Measurements from ENCODE around the gene ARPC2.

The ARPC2 gene

GRCh38 chr2:218217360-218218267, 625 bp downstream of the ARPC2 start:
- DNase-seq = no peak

GRCh38 chr2:218218268-218219185, 1.5 kb downstream of the ARPC2 start:
- no peak for DNase-seq

- no peak for DNase-seq
Observed at GRCh38 chr2:218219934-218220333, 2.9 kb downstream of the ARPC2 start.

- DNase-seq = no peak
Observed at GRCh38 chr2:218221000-218221399, 4.0 kb downstream of the ARPC2 start.

GRCh38 chr2:218223046-218223445, 6.1 kb downstream of the ARPC2 start:
- no peak for DNase-seq

GRCh38 chr2:218224186-218224585, 7.2 kb downstream of the ARPC2 start:
- no peak for DNase-seq

GRCh38 chr2:218226903-218227302, 9.9 kb downstream of the ARPC2 start:
- no peak for DNase-seq

GRCh38 chr2:218228366-218229090, 11.5 kb downstream of the ARPC2 start:
- no peak for DNase-seq

- DNase-seq = no peak
Observed at GRCh38 chr2:218229239-218229638, 12.2 kb downstream of the ARPC2 start.

GRCh38 chr2:218229851-218230250, 12.9 kb downstream of the ARPC2 start:
- no peak for DNase-seq

- DNase-seq = no peak
Observed at GRCh38 chr2:218230882-218231281, 13.9 kb downstream of the ARPC2 start.

- DNase-seq = no peak
Observed at GRCh38 chr2:218233543-218233942, 16.6 kb downstream of the ARPC2 start.

- DNase-seq = no peak
Observed at GRCh38 chr2:218234521-218234920, 17.5 kb downstream of the ARPC2 start.

GRCh38 chr2:218235017-218235416, 18.0 kb downstream of the ARPC2 start:
- no peak for DNase-seq

GRCh38 chr2:218236829-218237228, 19.8 kb downstream of the ARPC2 start:
- no peak for DNase-seq

GRCh38 chr2:218238887-218239286, 21.9 kb downstream of the ARPC2 start:
- no peak for DNase-seq

GRCh38 chr2:218244204-218244603, 27.2 kb downstream of the ARPC2 start:
- no peak for DNase-seq

GRCh38 chr2:218244665-218245064, 27.7 kb downstream of the ARPC2 start:
- DNase-seq = no peak

GRCh38 chr2:218245214-218245613, 28.2 kb downstream of the ARPC2 start:
- DNase-seq = no peak

GRCh38 chr2:218249691-218250090, 32.7 kb downstream of the ARPC2 start:
- no peak for DNase-seq

- DNase-seq = no peak
Observed at GRCh38 chr2:218252509-218253231, 35.7 kb downstream of the ARPC2 start.

GRCh38 chr2:218253232-218253625, 36.2 kb downstream of the ARPC2 start:
- DNase-seq = no peak
